HG02759 (cell line): ENCODE measurements around the gene FBXL17.
A peak's percentile ranks its signal among the peaks of the same experiment; 100 is the strongest.

Experiments used
- ATAC-seq: cut with Tn5 transposase; IDR thresholded peaks from one replicate; pipeline ENCODE4 v1.9.1; 2021; ENCODE audit warnings: mild to moderate bottlenecking, moderate library complexity; ENCODE audit not compliant: unreplicated experiment

Gene FBXL17

GRCh38 chr5:108375768-108376167, 6.1 kb downstream of the FBXL17 start:
- no peak for ATAC-seq

- ATAC-seq, result no peak
Measured at GRCh38 chr5:108373426-108373825, 8.5 kb downstream of the FBXL17 start.

GRCh38 chr5:108372369-108372768, 9.5 kb downstream of the FBXL17 start:
- ATAC-seq, result no peak

GRCh38 chr5:108371263-108371662, 10.6 kb downstream of the FBXL17 start:
- no peak for ATAC-seq

GRCh38 chr5:108369167-108369566, 12.7 kb downstream of the FBXL17 start:
- no peak for ATAC-seq

GRCh38 chr5:108367679-108368334, 14.1 kb downstream of the FBXL17 start:
- ATAC-seq, result no peak

GRCh38 chr5:108366500-108366899, 15.4 kb downstream of the FBXL17 start:
- ATAC-seq, result no peak

GRCh38 chr5:108361771-108362170, 20.1 kb downstream of the FBXL17 start:
- ATAC-seq, result no peak

- no peak for ATAC-seq
Measured at GRCh38 chr5:108361239-108361638, 20.7 kb downstream of the FBXL17 start.

- no peak for ATAC-seq
Measured at GRCh38 chr5:108360280-108360679, 21.6 kb downstream of the FBXL17 start.

GRCh38 chr5:108356286-108356685, 25.6 kb downstream of the FBXL17 start:
- no peak for ATAC-seq

- ATAC-seq, result no peak
Measured at GRCh38 chr5:108353087-108353486, 28.8 kb downstream of the FBXL17 start.

GRCh38 chr5:108345541-108346171, 36.2 kb downstream of the FBXL17 start:
- ATAC-seq, result peak; percentile 80

- no peak for ATAC-seq
Measured at GRCh38 chr5:108344103-108344822, 37.6 kb downstream of the FBXL17 start.

- ATAC-seq, result no peak
Measured at GRCh38 chr5:108341866-108342265, 40.0 kb downstream of the FBXL17 start.

- no peak for ATAC-seq
Measured at GRCh38 chr5:108340131-108340530, 41.8 kb downstream of the FBXL17 start.

- ATAC-seq, result no peak
Measured at GRCh38 chr5:108339220-108339619, 42.7 kb downstream of the FBXL17 start.

GRCh38 chr5:108334225-108334624, 47.7 kb downstream of the FBXL17 start:
- ATAC-seq, result no peak

- no peak for ATAC-seq
Measured at GRCh38 chr5:108326982-108327381, 54.9 kb downstream of the FBXL17 start.

- no peak for ATAC-seq
Measured at GRCh38 chr5:108324886-108325285, 57.0 kb downstream of the FBXL17 start.

GRCh38 chr5:108321341-108321740, 60.6 kb downstream of the FBXL17 start:
- ATAC-seq, result no peak

- no peak for ATAC-seq
Measured at GRCh38 chr5:108320231-108320630, 61.7 kb downstream of the FBXL17 start.
